RWPE2 (cell line): ENCODE measurements around the gene SRXN1.

ENCODE experiments used
- ATAC-seq: fragments of 200-7000 bp; cut with Tn5 transposase; 3 replicates; pipeline ENCODE4 v1.9.1; 2021; ENCODE audit warnings: low read depth
- DNase-seq: peaks from one replicate; pipeline ENCODE4 v3.0.0-alpha.2; 2020; ENCODE audit warnings: low spot score
- H3K27ac ChIP-seq: fragments of 450-650 bp; 2 replicates; pipeline ENCODE4 v1.5.1; 2017; ENCODE audit warnings: mild to moderate bottlenecking; ENCODE audit not compliant: poor library complexity, severe bottlenecking
- H3K27me3 ChIP-seq: fragments of 250-450 bp; sonication (Bioruptor Pico); 2 replicates; pipeline ENCODE4 v1.5.1; 2021; ENCODE audit warnings: mild to moderate bottlenecking, moderate library complexity; ENCODE audit not compliant: insufficient read depth, poor library complexity, severe bottlenecking
- H3K36me3 ChIP-seq: fragments of 250-450 bp; sonication (Bioruptor Pico); 2 replicates; pipeline ENCODE4 v1.5.1; 2020; ENCODE audit warnings: low read depth, mild to moderate bottlenecking, moderate library complexity
- H3K4me1 ChIP-seq: fragments of 250-450 bp; sonication (Bioruptor Pico); 2 replicates; pipeline ENCODE4 v1.5.1; 2021; ENCODE audit warnings: mild to moderate bottlenecking, moderate library complexity; ENCODE audit not compliant: insufficient read depth, poor library complexity, severe bottlenecking
- H3K4me3 ChIP-seq: fragments of 250-450 bp; sonication (Bioruptor Pico); 2 replicates; pipeline ENCODE4 v1.5.1; 2021; ENCODE audit warnings: mild to moderate bottlenecking, moderate library complexity; ENCODE audit not compliant: severe bottlenecking
- H3K9me3 ChIP-seq: fragments of 250-450 bp; sonication (Bioruptor Pico); 2 replicates; pipeline ENCODE4 v1.5.1; 2021; ENCODE audit warnings: mild to moderate bottlenecking, moderate library complexity; ENCODE audit not compliant: severe bottlenecking
- TF ChIP-seq, protein P1 (sequence below): fragments of 450-650 bp; IDR thresholded peaks from one replicate; pipeline ENCODE4 v1.5.1; 2017; ENCODE audit warnings: mild to moderate bottlenecking, moderate library complexity; ENCODE audit not compliant: poor library complexity, severe bottlenecking

SRXN1 gene

DNA sequence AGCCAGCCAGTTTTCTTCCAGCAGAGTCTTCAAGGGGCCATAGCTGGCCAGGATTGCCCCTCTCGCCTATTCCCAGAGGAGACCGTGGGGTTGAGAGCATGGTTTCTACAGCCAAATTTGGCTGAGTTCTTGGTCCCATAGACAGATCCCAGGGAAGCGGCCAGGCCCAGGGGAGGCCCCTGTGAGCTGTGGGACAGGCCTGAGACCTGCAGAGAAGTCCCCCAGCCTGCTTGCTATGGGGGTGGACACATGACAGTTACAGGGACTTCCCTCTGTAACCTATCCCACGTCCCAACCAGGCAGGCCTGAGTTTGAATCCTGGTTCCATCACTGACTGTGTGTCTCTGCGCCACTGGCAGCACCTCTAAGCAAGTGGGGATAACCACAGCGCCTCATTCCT, 45.5 kb downstream of the SRXN1 start:
- Histone ChIP-seq H3K4me1 (no peaks in the 10 kb centered on the region), H3K9me3 (no peaks in the 10 kb centered on the region), H3K4me3 (no peak overlapping the region), H3K27me3 (peaks cover 38% of the 10 kb centered on the region), H3K36me3 (no peaks in the 10 kb centered on the region), H3K27ac (no peak overlapping the region)
- DNase-seq = no peak
- TF ChIP-seq, protein P1, sequence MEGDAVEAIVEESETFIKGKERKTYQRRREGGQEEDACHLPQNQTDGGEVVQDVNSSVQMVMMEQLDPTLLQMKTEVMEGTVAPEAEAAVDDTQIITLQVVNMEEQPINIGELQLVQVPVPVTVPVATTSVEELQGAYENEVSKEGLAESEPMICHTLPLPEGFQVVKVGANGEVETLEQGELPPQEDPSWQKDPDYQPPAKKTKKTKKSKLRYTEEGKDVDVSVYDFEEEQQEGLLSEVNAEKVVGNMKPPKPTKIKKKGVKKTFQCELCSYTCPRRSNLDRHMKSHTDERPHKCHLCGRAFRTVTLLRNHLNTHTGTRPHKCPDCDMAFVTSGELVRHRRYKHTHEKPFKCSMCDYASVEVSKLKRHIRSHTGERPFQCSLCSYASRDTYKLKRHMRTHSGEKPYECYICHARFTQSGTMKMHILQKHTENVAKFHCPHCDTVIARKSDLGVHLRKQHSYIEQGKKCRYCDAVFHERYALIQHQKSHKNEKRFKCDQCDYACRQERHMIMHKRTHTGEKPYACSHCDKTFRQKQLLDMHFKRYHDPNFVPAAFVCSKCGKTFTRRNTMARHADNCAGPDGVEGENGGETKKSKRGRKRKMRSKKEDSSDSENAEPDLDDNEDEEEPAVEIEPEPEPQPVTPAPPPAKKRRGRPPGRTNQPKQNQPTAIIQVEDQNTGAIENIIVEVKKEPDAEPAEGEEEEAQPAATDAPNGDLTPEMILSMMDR = no peak
- ATAC-seq = no peak

- Histone ChIP-seq H3K4me1 (no peaks in the 10 kb centered on the region), H3K27me3 (peaks cover 16% of the 10 kb centered on the region), H3K9me3 (no peaks in the 10 kb centered on the region), H3K27ac (no peak overlapping the region), H3K4me3 (no peak overlapping the region), H3K36me3 (no peaks in the 10 kb centered on the region)
- DNase-seq (no peak), ATAC-seq (no peak)
- TF ChIP-seq, protein P1 = no peak
These were observed 47.8 kb downstream of the SRXN1 start for GRCh38 chr20:605237-605636.

DNA sequence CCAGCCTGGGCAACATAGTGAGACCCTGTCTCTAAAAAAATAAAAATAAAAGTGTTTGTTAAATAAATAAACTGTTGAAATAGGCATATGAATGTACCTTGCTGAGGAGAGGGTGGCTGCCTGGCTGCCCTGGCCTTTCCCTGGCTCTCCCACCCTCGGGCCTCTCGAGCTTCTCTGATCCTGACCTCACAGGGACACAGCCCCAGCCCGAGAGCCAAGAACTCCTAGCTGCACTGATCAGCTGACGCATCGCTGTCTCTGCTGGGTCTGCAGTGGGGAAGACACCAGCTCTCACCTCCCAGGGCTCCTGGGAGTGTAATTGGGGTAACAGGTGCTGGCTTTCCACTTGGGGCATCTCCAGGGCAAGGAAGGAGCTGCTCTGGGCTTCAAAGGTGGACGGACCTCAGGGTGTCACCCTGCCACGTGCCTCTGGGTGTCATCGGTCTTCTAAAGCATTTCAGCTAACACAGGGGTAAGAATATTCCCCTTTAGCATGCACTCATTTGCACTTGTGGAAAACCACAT, 49.8 kb downstream of the SRXN1 start:
- no peak for ATAC-seq
- H3K27me3 ChIP-seq = peaks cover 2% of the 10 kb centered on the region

GRCh38 chr20:602111-602970, 50.7 kb downstream of the SRXN1 start:
- TF ChIP-seq, protein P1 = no peak
- ATAC-seq = no peak
- DNase-seq = no peak
- Histone ChIP-seq H3K27ac (no peak overlapping the region), H3K27me3 (no peaks in the 10 kb centered on the region), H3K4me1 (no peaks in the 10 kb centered on the region), H3K9me3 (no peaks in the 10 kb centered on the region), H3K36me3 (no peaks in the 10 kb centered on the region), H3K4me3 (no peak overlapping the region)

More for the DNA sequence above, 49.8 kb downstream of the SRXN1 start:
- no peak for DNase-seq
- Histone ChIP-seq H3K4me3 (no peak overlapping the region), H3K36me3 (no peaks in the 10 kb centered on the region), H3K27ac (no peak overlapping the region), H3K9me3 (no peaks in the 10 kb centered on the region), H3K4me1 (no peaks in the 10 kb centered on the region)
- TF ChIP-seq, protein P1 = no peak

- DNase-seq (no peak), ATAC-seq (no peak)
- Histone ChIP-seq H3K27ac (no peak overlapping the region), H3K27me3 (no peaks in the 10 kb centered on the region), H3K36me3 (no peaks in the 10 kb centered on the region), H3K4me3 (no peak overlapping the region), H3K4me1 (no peaks in the 10 kb centered on the region), H3K9me3 (no peaks in the 10 kb centered on the region)
- TF ChIP-seq, protein P1 = no peak
These were observed 52.3 kb downstream of the SRXN1 start for GRCh38 chr20:600736-601135.
